ENCODE data around the gene NCOA3. TPM values are rescaled to one million over a fixed set of nuclear protein-coding genes. Genes with fewer than 3 reads are reported as not detected.

Gene NCOA3
- total RNA-seq, 1 experiment from 2014 or later, result 68.6 TPM

- H3K27me3 Mint-ChIP-seq (ENCODE audit: insufficient read depth, unreplicated experiment), result no peaks in the 10 kb centered on the region
- POLR2A ChIA-PET, result interaction anchor here (0.6 kb wide), 1 partner anchor 79 kb away, joined by 3 read pairs; no protein-coding TSS in a partner anchor
- H3K4me1 Mint-ChIP-seq (ENCODE audit: insufficient read depth, unreplicated experiment), result no peaks in the 10 kb centered on the region
- no peak for TF ChIP-seq CTCF (IDR thresholded peaks at IDR 0.05; ENCODE audit: unreplicated experiment)
- H3K36me3 Mint-ChIP-seq (ENCODE audit: insufficient read depth, unreplicated experiment), result peaks cover 39% of the 10 kb centered on the region
- no peak overlapping the region for H3K27ac Mint-ChIP-seq (ENCODE audit: low read depth, unreplicated experiment)
- no TSS peak for BruUV-seq (replicated peaks)
- intact Hi-C loops (cut with micrococcal nuclease), result loop anchor here (5.0 kb wide), 1 partner anchor 106 kb away; no protein-coding TSS in a partner anchor
- DNase-seq (ENCODE audit: unreplicated experiment), result no peak
- no peaks in the 10 kb centered on the region for H3K9me3 Mint-ChIP-seq (ENCODE audit: unreplicated experiment)
- CTCF ChIA-PET, result interaction anchor here (1.4 to 6.2 kb wide), 6 partner anchors 12 to 944 kb away, joined by 3 to 97 read pairs (median 31); no protein-coding TSS in a partner anchor
- no peak overlapping the region for H3K4me3 Mint-ChIP-seq (ENCODE audit: unreplicated experiment)
These were observed 174.6 kb downstream of the NCOA3 start for GRCh38 chr20:47676219-47676721.

- BruUV-seq (replicated peaks), result no TSS peak
- peaks cover 33% of the 10 kb centered on the region for H3K36me3 Mint-ChIP-seq (ENCODE audit: insufficient read depth, unreplicated experiment)
- H3K27me3 Mint-ChIP-seq (ENCODE audit: insufficient read depth, unreplicated experiment), result no peaks in the 10 kb centered on the region
- no peak for TF ChIP-seq CTCF (IDR thresholded peaks at IDR 0.05; ENCODE audit: unreplicated experiment)
- POLR2A ChIA-PET, result interaction anchor here (0.6 kb wide), 2 partner anchors 78 to 86 kb away, joined by 3 read pairs; no protein-coding TSS in a partner anchor
- H3K9me3 Mint-ChIP-seq (ENCODE audit: unreplicated experiment), result no peaks in the 10 kb centered on the region
- CTCF ChIA-PET, result interaction anchor here (0.5 to 6.2 kb wide), 23 partner anchors 9 to 987 kb away, joined by 3 to 97 read pairs (median 4); no protein-coding TSS in a partner anchor
- H3K27ac Mint-ChIP-seq (ENCODE audit: low read depth, unreplicated experiment), result no peak overlapping the region
- H3K4me1 Mint-ChIP-seq (ENCODE audit: insufficient read depth, unreplicated experiment), result no peaks in the 10 kb centered on the region
- intact Hi-C loops (cut with micrococcal nuclease), result loop anchor here (5.0 kb wide), 1 partner anchor 105 kb away; no protein-coding TSS in a partner anchor
- no peak overlapping the region for H3K4me3 Mint-ChIP-seq (ENCODE audit: unreplicated experiment)
- no peak for DNase-seq (ENCODE audit: unreplicated experiment)
These were observed 175.4 kb downstream of the NCOA3 start for GRCh38 chr20:47676912-47677634.

GRCh38 chr20:47677635-47678453 lies 176.2 kb downstream of the NCOA3 start:
- no peaks in the 10 kb centered on the region for H3K4me1 Mint-ChIP-seq (ENCODE audit: insufficient read depth, unreplicated experiment)
- H3K36me3 Mint-ChIP-seq (ENCODE audit: insufficient read depth, unreplicated experiment), result peaks cover 32% of the 10 kb centered on the region
- peak; percentile 95 for TF ChIP-seq CTCF (IDR thresholded peaks at IDR 0.05; ENCODE audit: unreplicated experiment)
- CTCF ChIA-PET, result interaction anchor here (0.5 to 6.2 kb wide), 41 partner anchors 9 to 1528 kb away, joined by 3 to 97 read pairs (median 4); no protein-coding TSS in a partner anchor
- intact Hi-C loops (cut with micrococcal nuclease), result loop anchor here (1.0 to 5.0 kb wide), 3 partner anchors 104 to 943 kb away; no protein-coding TSS in a partner anchor
- H3K27me3 Mint-ChIP-seq (ENCODE audit: insufficient read depth, unreplicated experiment), result no peaks in the 10 kb centered on the region
- H3K27ac Mint-ChIP-seq (ENCODE audit: low read depth, unreplicated experiment), result no peak overlapping the region
- POLR2A ChIA-PET, result interaction anchor here (0.6 to 1.3 kb wide), 4 partner anchors 85 to 942 kb away, joined by 3 to 4 read pairs (median 4); no protein-coding TSS in a partner anchor
- no peak overlapping the region for H3K4me3 Mint-ChIP-seq (ENCODE audit: unreplicated experiment)
- no TSS peak for BruUV-seq (replicated peaks)
- H3K9me3 Mint-ChIP-seq (ENCODE audit: unreplicated experiment), result no peaks in the 10 kb centered on the region
- DNase-seq (ENCODE audit: unreplicated experiment), result peak; percentile 60

Measured in MCF 10A (cell line).